Endothelial cell of umbilical vein (primary cell): ENCODE results near the gene C8B. TPM values are rescaled to one million over a fixed set of nuclear protein-coding genes. Genes with fewer than 3 reads are reported as not detected.

Source experiments
- BruUV-seq: library from RNA; stranded (reverse); fragments of 400-500 nt; replicated peaks from 2 replicates; lab custom pipeline; 2021; lab: Mats Ljungman, UMichigan
- CTCF ChIA-PET: fragments of 300-600, 350-600 bp; sonication (Branson Sonifier 250); formaldehyde crosslinking; loops from one replicate; lab custom pipeline; 2021; ENCODE audit warnings: antibody characterized with exemption, inconsistent platforms; lab: Charles Lee
- POLR2A ChIA-PET: fragments of 300-600, 350-600 bp; sonication (Branson Sonifier 250); formaldehyde crosslinking; loops from one replicate; lab custom pipeline; 2021; ENCODE audit warnings: antibody characterized with exemption, inconsistent platforms; lab: Charles Lee
- DNase-seq: peaks from one replicate; pipeline ENCODE4 v3.0.0-alpha.2; 2011; ENCODE audit warnings: low read depth, low spot score
- FAIRE-seq: peaks from 2 replicates; lab custom pipeline; 2011; peaks lifted over from hg19 to GRCh38; lab: Jason Lieb, UNC
- H2AFZ ChIP-seq: 2 replicates; pipeline ENCODE4 v1.6.0; 2012; ENCODE audit warnings: low read depth, low read length, control low read depth, inconsistent platforms
- H3K27ac ChIP-seq: 2 replicates; pipeline ENCODE4 v1.5.1; 2011; ENCODE audit warnings: low read depth, mild to moderate bottlenecking, control low read depth, low read length, moderate library complexity; ENCODE audit not compliant: insufficient read depth
- H3K27me3 ChIP-seq, 2 experiments: 2 replicates each; pipeline versions ENCODE4 v1.6.0 to v1.6.1; 2011; ENCODE audit warnings: low read length in 2 of 2, mixed read lengths in 1 of 2; ENCODE audit not compliant: control insufficient read depth in 2 of 2, insufficient read depth in 2 of 2
- H3K36me3 ChIP-seq, 2 experiments: 2 replicates in 1 of 2; 3 replicates in 1 of 2; pipeline ENCODE4 v1.5.1; 2011; ENCODE audit warnings: low read length in 2 of 2, mild to moderate bottlenecking in 1 of 2, moderate library complexity in 1 of 2; ENCODE audit not compliant: control insufficient read depth in 2 of 2, insufficient read depth in 2 of 2; ENCODE audit errors: extremely low read depth in 1 of 2
- H3K4me1 ChIP-seq: 3 replicates; pipeline ENCODE4 v1.5.1; 2011; ENCODE audit warnings: mild to moderate bottlenecking, low read length; ENCODE audit not compliant: control insufficient read depth, insufficient read depth; ENCODE audit errors: extremely low read depth
- H3K4me2 ChIP-seq: 2 replicates; pipeline ENCODE4 v1.6.1; 2011; ENCODE audit warnings: low read length, control low read depth, mixed read lengths; ENCODE audit not compliant: insufficient read depth
- H3K4me3 ChIP-seq, 3 experiments: fragments of 200-600 bp in 1 of 3; sonication (generic), shearing (Covaris generic) in 1 of 3; replicated peaks in 1 of 3; 2 replicates each; pipeline ENCODE4 v1.5.1; 2011 to 2016; ENCODE audit warnings: control low read depth in 3 of 3, low read length in 3 of 3, mild to moderate bottlenecking in 2 of 3, inconsistent platforms in 1 of 3, low read depth in 1 of 3, moderate library complexity in 1 of 3; ENCODE audit not compliant: insufficient read depth in 1 of 3
- H3K79me2 ChIP-seq: 2 replicates; pipeline ENCODE4 v1.6.0; 2012; ENCODE audit warnings: low read length, inconsistent platforms; ENCODE audit not compliant: control insufficient read depth, insufficient read depth
- H3K9ac ChIP-seq: replicated peaks from 2 replicates; pipeline ENCODE3; 2011; ENCODE audit warnings: low read length, control low read depth; ENCODE audit not compliant: insufficient read depth; ENCODE audit errors: extremely low read depth
- H3K9me1 ChIP-seq: replicated peaks from 3 replicates; pipeline ENCODE4 v1.6.0; 2011; ENCODE audit warnings: mild to moderate bottlenecking, low read length; ENCODE audit not compliant: control insufficient read depth, insufficient read depth; ENCODE audit errors: extremely low read depth
- H3K9me3 ChIP-seq: replicated peaks from 2 replicates; pipeline ENCODE4 v1.5.1; 2012; ENCODE audit warnings: low read length, inconsistent platforms; ENCODE audit not compliant: control insufficient read depth, insufficient read depth
- H4K20me1 ChIP-seq: replicated peaks from 2 replicates; pipeline ENCODE3; 2011; ENCODE audit warnings: mild to moderate bottlenecking, low read length; ENCODE audit not compliant: control insufficient read depth, insufficient read depth; ENCODE audit errors: extremely low read depth
- CTCF ChIP-seq, 2 donors: IDR thresholded peaks; 1 replicate in 1 of 2; 2 replicates in 1 of 2; pipeline ENCODE4 v1.5.1; 2011; ENCODE audit warnings: low read length in 2 of 2, mild to moderate bottlenecking in 2 of 2, moderate library complexity in 2 of 2, control low read depth in 1 of 2, inconsistent platforms in 1 of 2, low read depth in 1 of 2; ENCODE audit not compliant: insufficient read depth in 1 of 2; ENCODE audit errors: extremely low read depth in 1 of 2
- EZH2 ChIP-seq: IDR thresholded peaks from 2 replicates; pipeline ENCODE4 v1.6.1; 2012; ENCODE audit warnings: borderline replicate concordance, low read depth, mild to moderate bottlenecking, moderate library complexity, low read length, inconsistent platforms; ENCODE audit not compliant: severe bottlenecking
- FOS ChIP-seq: IDR thresholded peaks from 2 replicates; pipeline ENCODE4 v1.6.1; 2011; ENCODE audit warnings: mild to moderate bottlenecking, low read length, moderate library complexity, borderline replicate concordance; ENCODE audit not compliant: insufficient read depth
- GATA2 ChIP-seq: IDR thresholded peaks from 2 replicates; pipeline ENCODE4 v1.7.0; 2011; ENCODE audit warnings: low read depth, mild to moderate bottlenecking, moderate library complexity, mixed read lengths, low read length; ENCODE audit not compliant: insufficient read length, insufficient read depth
- JUN ChIP-seq: IDR thresholded peaks from 2 replicates; pipeline ENCODE4 v1.6.1; 2011; ENCODE audit warnings: borderline replicate concordance, low read depth; ENCODE audit not compliant: insufficient read length, insufficient read depth
- MAX ChIP-seq: IDR thresholded peaks from 2 replicates; pipeline ENCODE4 v1.6.1; 2011; ENCODE audit not compliant: insufficient read depth, insufficient read length
- MYC ChIP-seq: IDR thresholded peaks from one replicate; pipeline ENCODE4 v1.6.1; 2011; ENCODE audit warnings: mild to moderate bottlenecking, low read depth, low read length
- POLR2A ChIP-seq: IDR thresholded peaks from 2 replicates; pipeline ENCODE4 v1.6.1; 2012; ENCODE audit warnings: low read depth, mild to moderate bottlenecking, control low read depth, low read length
- POLR2AphosphoS5 ChIP-seq: IDR thresholded peaks from 2 replicates; pipeline ENCODE4 v1.6.1; 2012; ENCODE audit warnings: low read depth, mild to moderate bottlenecking, control low read depth, low read length, moderate library complexity; ENCODE audit not compliant: insufficient read depth
- dilution Hi-C: fragments of 300-500 bp; cut with MboI; formaldehyde crosslinking; loops from one replicate; pipeline ENCODE4 v1.15.0; 2019; ENCODE audit warnings: low sequenced_read_pairs; ENCODE audit not compliant: extremely low pct_ligation_motif_present
- intact Hi-C: fragments of 100-400 bp; cut with micrococcal nuclease; formaldehyde crosslinking; loops from one replicate; pipeline ENCODE4 v1.10.0; 2022
- polyA plus RNA-seq, 4 experiments: library from polyadenylated mRNA; depleted of rRNA in 3 of 4; stranded (reverse) in 3 of 4; unstranded in 1 of 4; fragments of >200 nt; gene quantifications; 2 replicates each; pipeline versions ENCODE4 v1.2.1 to v1.2.3, GENCODE V29; 2011 to 2012; ENCODE audit warnings: missing spikeins in 1 of 4
- total RNA-seq: library from RNA; stranded (reverse); gene quantifications from 2 replicates; pipeline ENCODE4 v1.2.3, GENCODE V29; 2021

C8B gene
- total and polyA plus RNA-seq, 2 donors (not counting 3 experiments of a cell fraction or from before 2014, with no cell fraction given) = not detected

GRCh38 chr1:56905667-56906066, 60.1 kb downstream of the C8B start:
- TF ChIP-seq POLR2A = no peak
- no peak for TF ChIP-seq GATA2
- TF ChIP-seq JUN = no peak
- no peak for TF ChIP-seq CTCF (IDR thresholded peaks at IDR 0.05; ENCODE audit: extremely low read depth in 1 of 2, insufficient read depth in 1 of 2, low read depth in 1 of 2, low read length in 2 of 2)
- no peak for TF ChIP-seq MYC
- no peak for TF ChIP-seq POLR2AphosphoS5
- no peak for TF ChIP-seq MAX
- no peak for TF ChIP-seq EZH2
- TF ChIP-seq FOS = no peak
- no peaks in the 10 kb centered on the region for H3K9me1 ChIP-seq
- H4K20me1 ChIP-seq = no peaks in the 10 kb centered on the region
- dilution Hi-C loops (no loop called here), intact Hi-C loops (no loop called here)
- no peak for FAIRE-seq
- H3K4me2 ChIP-seq = no peak overlapping the region
- no peaks in the 10 kb centered on the region for H3K27me3 ChIP-seq
- H3K79me2 ChIP-seq = no peaks in the 10 kb centered on the region
- DNase-seq = no peak
- no peaks in the 10 kb centered on the region for H3K9me3 ChIP-seq
- BruUV-seq = no TSS peak
- no peaks in the 10 kb centered on the region for H3K36me3 ChIP-seq
- ChIA-PET POLR2A (no interaction called here), CTCF (no interaction called here)
- H3K9ac ChIP-seq = no peak overlapping the region
- no peak overlapping the region for H2AFZ ChIP-seq
- no peaks in the 10 kb centered on the region for H3K4me1 ChIP-seq
- no peak overlapping the region for H3K27ac ChIP-seq
- H3K4me3 ChIP-seq = no peak overlapping the region
